ENCODE results near the gene FBXO28. TPM values are rescaled to one million over a fixed set of nuclear protein-coding genes. Genes with fewer than 3 reads are reported as not detected.

Gene FBXO28
- total RNA-seq, 4 donors from 2014 or later = 10.5 to 49.1 (median 21.8) TPM

GRCh38 chr1:224087286-224087794 lies 26.6 kb upstream of the FBXO28 start:
- H3K9me3 ChIP-seq = no peaks in the 10 kb centered on the region
- TF ChIP-seq CTCF (IDR thresholded peaks at IDR 0.05) (no peak), POLR2A (IDR thresholded peaks at IDR 0.05) (no peak)
- H3K27ac ChIP-seq = no peak overlapping the region
- intact Hi-C loops (cut with DNase I; ENCODE audit: low total_unique reads) = no loop called here
- H3K27me3 ChIP-seq = no peaks in the 10 kb centered on the region
- H3K36me3 ChIP-seq = no peaks in the 10 kb centered on the region
- no peaks in the 10 kb centered on the region for H3K4me1 ChIP-seq
- H3K4me3 ChIP-seq = no peak overlapping the region
- no peak for DNase-seq

GRCh38 chr1:224089583-224089982 lies 24.3 kb upstream of the FBXO28 start:
- intact Hi-C loops (cut with DNase I; ENCODE audit: low total_unique reads) = no loop called here
- DNase-seq = no peak
- Histone ChIP-seq H3K4me3 (no peak overlapping the region), H3K4me1 (no peaks in the 10 kb centered on the region), H3K36me3 (no peaks in the 10 kb centered on the region), H3K9me3 (no peaks in the 10 kb centered on the region), H3K27ac (no peak overlapping the region), H3K27me3 (no peaks in the 10 kb centered on the region)
- no peak for TF ChIP-seq POLR2A (IDR thresholded peaks at IDR 0.05)
- no peak for TF ChIP-seq CTCF (IDR thresholded peaks at IDR 0.05)

GRCh38 chr1:224090116-224090515 lies 23.8 kb upstream of the FBXO28 start:
- TF ChIP-seq CTCF (IDR thresholded peaks at IDR 0.05) = no peak
- TF ChIP-seq POLR2A (IDR thresholded peaks at IDR 0.05) = no peak
- H3K36me3 ChIP-seq = no peaks in the 10 kb centered on the region
- no peaks in the 10 kb centered on the region for H3K9me3 ChIP-seq
- no peaks in the 10 kb centered on the region for H3K27me3 ChIP-seq
- intact Hi-C loops (cut with DNase I; ENCODE audit: low total_unique reads) = no loop called here
- no peaks in the 10 kb centered on the region for H3K4me1 ChIP-seq
- DNase-seq = no peak
- H3K4me3 ChIP-seq = no peak overlapping the region
- no peak overlapping the region for H3K27ac ChIP-seq

- DNase-seq = no peak
- TF ChIP-seq CTCF (IDR thresholded peaks at IDR 0.05) (no peak), POLR2A (IDR thresholded peaks at IDR 0.05) (no peak)
- no peaks in the 10 kb centered on the region for H3K9me3 ChIP-seq
- H3K27ac ChIP-seq = no peak overlapping the region
- intact Hi-C loops (cut with DNase I; ENCODE audit: low total_unique reads) = no loop called here
- H3K4me1 ChIP-seq = no peaks in the 10 kb centered on the region
- no peaks in the 10 kb centered on the region for H3K36me3 ChIP-seq
- H3K27me3 ChIP-seq = no peaks in the 10 kb centered on the region
- H3K4me3 ChIP-seq = no peak overlapping the region
Measured at GRCh38 chr1:224092111-224092510, 21.8 kb upstream of the FBXO28 start.

GRCh38 chr1:224092601-224093000 lies 21.3 kb upstream of the FBXO28 start:
- intact Hi-C loops (cut with DNase I; ENCODE audit: low total_unique reads) = no loop called here
- Histone ChIP-seq H3K36me3 (no peaks in the 10 kb centered on the region), H3K27ac (no peak overlapping the region), H3K4me3 (no peak overlapping the region), H3K27me3 (no peaks in the 10 kb centered on the region), H3K9me3 (no peaks in the 10 kb centered on the region), H3K4me1 (no peaks in the 10 kb centered on the region)
- no peak for DNase-seq
- no peak for TF ChIP-seq POLR2A (IDR thresholded peaks at IDR 0.05)

GRCh38 chr1:224095339-224095738 lies 18.6 kb upstream of the FBXO28 start:
- Histone ChIP-seq H3K36me3 (no peaks in the 10 kb centered on the region), H3K9me3 (no peaks in the 10 kb centered on the region), H3K27me3 (no peaks in the 10 kb centered on the region), H3K4me3 (no peak overlapping the region), H3K27ac (no peak overlapping the region), H3K4me1 (no peaks in the 10 kb centered on the region)
- intact Hi-C loops (cut with DNase I; ENCODE audit: low total_unique reads) = no loop called here
- TF ChIP-seq POLR2A (IDR thresholded peaks at IDR 0.05) (no peak), CTCF (IDR thresholded peaks at IDR 0.05) (no peak)
- no peak for DNase-seq
